Hippocampal formation (tissue), 2 donors: ENCODE data around the gene EYA2.
A peak's percentile ranks its signal among the peaks of the same experiment; 100 is the strongest.
"Not testable (repeated sequence)": the region's sequence is repeated elsewhere in the genome, so short reads cannot be mapped to it uniquely, and the experiment has no call there.

Source experiments
- DNase-seq, 2 donors: peaks; one replicate each; lab custom pipeline; 2025; lab: John Stamatoyannopoulos, UW

Gene EYA2

DNA sequence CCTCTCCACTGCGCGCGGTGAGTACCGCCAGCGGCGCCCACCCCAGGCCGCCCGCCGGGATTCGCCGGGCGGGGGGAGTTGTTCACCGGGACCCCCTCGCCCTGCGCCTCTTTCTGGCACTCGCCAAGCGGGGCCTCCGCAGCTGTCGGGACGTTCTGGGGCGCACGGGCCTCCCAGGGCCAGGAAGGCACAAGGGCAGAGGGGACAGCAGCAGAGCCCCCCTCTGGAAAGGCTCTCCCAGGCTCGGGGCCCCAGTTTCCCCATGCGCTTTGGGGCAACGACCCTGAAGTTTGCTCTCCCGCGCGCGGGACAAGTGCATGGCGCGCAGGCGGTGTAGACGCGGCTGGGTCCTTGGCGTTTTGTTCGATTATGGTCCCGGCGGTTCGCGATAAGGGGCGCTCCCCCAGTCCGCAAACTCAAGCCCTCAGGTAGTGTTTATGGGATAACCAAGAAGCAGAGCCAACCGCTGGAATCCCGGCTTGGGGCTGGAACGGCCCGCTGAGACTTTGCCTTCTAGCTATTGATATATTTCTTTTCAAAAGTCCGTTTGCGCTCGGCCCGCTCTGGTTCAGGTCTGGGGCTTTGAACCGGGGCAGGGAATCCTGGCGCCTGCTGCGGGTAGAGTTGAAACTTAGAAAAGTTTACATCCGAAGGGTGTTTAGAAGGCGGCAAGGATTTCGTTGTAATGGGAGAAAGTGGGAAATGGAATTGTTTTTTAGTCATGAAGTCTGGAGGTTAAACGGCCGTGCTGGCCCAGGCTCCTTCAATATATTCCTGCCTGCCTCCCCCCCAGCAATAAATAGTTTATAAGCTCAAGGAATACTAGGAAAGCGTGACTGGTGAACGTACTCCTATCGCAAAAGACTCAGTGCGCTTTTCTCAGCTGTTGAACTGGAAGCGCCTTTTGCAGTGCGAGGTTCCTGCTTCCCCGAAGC lies 595 bp downstream of the EYA2 start:
- DNase-seq: no peak

DNA sequence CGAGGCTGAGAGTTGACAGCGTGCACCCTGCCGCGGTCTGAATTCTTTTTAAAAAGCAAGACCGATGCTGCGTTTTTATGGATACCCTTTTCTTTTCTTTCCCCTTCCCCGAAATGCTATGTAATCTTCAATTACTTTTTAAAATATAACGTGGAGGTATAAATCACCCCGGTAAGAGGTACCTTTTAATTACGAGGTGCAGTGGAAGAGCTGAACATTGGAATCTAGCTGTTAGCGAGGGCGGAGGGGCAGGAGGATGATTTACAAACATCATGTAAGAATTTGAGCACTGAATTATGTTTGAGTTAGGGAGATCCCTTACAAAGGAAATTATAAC lies 1.2 kb downstream of the EYA2 start:
- no peak for DNase-seq

GRCh38 chr20:46897328-46897880 lies 2.8 kb downstream of the EYA2 start:
- DNase-seq: no peak

DNA sequence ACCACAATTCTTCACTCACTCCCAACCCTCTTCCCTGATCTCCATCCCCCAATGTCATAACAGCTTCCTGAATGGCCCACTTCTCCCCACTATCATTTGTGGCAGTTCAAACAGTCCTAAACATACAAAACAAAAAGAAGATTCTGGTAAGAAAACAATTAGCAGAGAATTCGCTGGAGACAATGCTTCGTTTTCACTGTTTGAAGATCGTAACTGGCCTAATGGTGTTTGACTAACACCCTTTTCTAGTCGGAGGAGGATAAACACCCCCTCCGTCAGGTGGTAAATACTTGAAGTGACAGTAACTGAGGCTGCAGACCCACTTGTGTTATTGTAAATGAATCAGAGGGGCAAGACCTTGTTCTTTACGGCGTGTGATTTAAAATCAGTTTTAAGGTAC lies 3.8 kb downstream of the EYA2 start:
- no peak for DNase-seq

DNA sequence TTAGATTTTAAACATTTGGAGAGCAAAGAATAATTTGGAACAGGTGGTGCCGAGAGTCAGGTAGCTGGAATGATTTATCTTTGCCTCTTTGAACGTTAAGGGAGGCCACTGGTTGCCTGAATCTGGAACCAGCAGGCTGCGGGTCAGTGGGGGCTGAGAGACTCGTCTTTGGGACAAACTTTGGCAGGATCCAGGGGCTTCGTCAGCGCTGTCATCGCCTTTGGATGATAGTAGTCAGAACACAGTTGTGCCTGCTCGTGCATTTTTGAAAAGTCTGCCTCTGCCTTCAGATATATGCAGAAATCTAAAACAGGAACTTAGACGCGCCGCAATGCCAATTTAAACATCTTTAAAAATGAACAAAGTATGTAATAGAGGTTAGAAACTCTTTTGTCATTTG lies 5.0 kb downstream of the EYA2 start:
- no peak for DNase-seq

- DNase-seq: no peak
Observed at GRCh38 chr20:46900086-46900485, 5.4 kb downstream of the EYA2 start.

GRCh38 chr20:46900826-46901225 lies 6.2 kb downstream of the EYA2 start:
- no peak for DNase-seq

DNA sequence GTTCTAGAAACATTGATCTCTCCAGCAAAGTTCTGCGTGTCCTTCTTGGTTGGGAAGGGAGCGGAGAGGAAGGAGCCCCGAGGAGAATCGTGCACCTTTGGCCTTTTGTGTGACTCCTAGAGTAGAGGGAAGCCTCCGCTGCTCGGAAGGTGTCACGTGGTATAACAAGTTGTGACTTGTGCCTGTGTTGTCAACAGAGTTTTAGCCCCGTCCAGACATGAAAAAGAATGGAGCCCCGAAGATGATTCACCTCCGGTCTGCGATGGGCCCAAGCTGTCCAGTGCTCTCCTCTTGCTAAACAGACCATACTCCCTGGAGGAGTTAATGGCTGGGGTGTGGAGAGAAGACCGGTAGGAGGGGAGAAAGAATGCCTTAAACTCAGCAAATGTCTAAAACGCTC lies 7.0 kb downstream of the EYA2 start:
- no peak for DNase-seq

- DNase-seq: no peak
Observed at GRCh38 chr20:46903256-46903655, 8.6 kb downstream of the EYA2 start.

DNA sequence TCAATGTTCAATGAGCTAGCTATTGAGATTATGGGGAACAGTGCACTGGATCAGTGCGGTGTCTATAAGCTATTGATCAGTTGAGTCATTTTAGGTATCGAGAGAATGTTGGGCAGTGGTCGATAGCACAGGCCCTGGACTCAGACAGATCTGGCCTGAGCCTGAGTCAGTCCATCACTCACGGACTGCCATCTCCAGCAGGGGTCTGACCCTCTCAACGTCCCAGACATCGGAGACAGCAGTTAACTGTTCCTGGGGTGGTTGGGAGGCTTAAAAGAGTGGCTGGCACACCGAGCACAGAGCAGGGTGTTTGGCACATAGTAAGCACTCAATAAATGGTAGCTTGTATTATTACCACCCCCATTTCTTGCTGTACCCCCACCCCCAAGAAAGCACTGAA lies 9.3 kb downstream of the EYA2 start:
- DNase-seq: no peak

DNA sequence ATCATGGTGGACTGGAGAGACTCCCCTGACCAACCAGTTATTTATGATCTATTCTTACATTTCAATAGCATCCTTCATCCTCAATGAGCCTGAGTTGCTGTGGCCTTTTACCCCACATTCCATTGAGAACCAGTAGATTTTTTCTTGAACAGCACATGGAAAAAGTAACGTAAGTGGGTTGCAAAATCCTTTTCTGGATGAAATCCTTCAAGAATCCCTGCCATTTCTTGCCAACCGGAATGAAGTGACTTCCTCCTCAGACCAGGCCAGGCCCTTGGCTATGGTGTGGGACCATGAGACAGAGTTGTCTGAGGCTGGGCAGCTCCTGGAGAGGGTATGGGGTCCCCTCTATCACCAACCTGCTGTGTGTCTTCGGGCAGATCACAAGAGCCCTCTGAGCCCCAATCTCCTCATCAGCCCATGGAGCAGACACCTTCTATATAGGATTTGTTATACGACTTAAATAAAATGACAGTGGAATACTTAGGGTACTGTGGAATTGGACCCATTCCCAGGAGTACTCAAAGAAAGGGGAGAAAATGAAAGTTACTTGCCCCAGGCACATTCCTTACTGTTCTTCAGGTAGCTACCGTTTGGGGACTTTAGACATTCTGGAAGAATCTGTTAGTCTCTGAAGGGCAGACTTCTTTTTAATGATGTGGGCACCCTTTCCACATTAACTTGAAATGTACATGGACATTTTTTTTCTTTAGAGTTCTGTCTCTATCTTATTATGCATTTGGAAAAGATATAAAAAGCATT lies 10.9 kb downstream of the EYA2 start:
- DNase-seq: no peak

- DNase-seq: no peak
Observed at GRCh38 chr20:46913329-46914044, 18.8 kb downstream of the EYA2 start.

- no peak for DNase-seq
Observed at GRCh38 chr20:46914789-46915379, 20.2 kb downstream of the EYA2 start.

DNA sequence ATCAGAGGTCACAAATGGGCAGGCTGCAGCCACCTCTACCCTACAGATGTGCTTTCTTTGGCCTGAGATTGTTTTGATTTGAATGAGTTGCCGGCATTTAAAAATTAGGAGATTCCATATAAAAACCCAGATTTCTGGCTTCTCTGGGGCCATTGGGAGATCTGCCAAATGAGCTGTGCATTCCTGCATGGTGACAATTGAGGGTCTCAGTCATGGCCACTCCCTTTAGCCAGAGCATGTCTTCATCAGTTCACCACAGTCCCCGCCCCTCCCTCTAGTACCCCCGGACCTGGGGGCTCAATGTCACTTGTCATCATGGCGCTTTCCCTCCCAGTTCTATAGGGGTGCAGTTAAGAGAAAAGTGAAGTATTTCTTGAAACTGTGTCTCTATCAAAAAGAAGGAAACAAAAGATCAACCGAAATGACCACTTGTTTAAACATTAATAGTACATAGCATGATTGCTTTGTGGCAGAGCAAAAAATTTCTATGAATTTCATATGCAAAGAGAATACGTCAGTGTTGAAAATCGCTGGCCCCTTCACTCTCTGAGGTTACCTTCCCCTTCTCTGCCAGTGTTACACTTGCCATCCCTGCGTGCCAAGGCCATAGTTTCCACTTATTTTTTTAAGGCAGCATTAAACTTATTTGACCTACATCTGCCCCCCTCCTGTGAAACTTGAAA lies 21.1 kb downstream of the EYA2 start:
- no peak for DNase-seq

GRCh38 chr20:46916258-46916603 lies 21.6 kb downstream of the EYA2 start:
- no peak for DNase-seq

DNA sequence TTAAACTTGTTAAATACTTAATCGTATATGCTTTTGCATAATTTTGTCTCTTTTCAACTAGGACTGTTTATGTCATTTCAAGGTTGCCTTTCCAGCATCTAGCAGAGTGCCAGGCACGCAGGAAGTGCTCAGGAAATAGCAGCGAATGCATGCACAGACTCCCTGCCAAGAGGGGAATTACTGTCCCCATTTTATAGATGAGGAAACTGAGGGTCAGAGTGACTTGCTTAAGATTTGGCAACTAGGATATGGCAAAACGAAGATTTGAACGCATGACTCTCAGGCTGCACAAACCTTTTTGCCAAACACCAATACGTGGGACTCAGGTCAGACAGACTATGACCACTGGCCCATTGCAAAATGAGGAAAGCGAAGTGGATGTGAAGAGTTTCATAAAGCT lies 22.5 kb downstream of the EYA2 start:
- DNase-seq: no peak

DNA sequence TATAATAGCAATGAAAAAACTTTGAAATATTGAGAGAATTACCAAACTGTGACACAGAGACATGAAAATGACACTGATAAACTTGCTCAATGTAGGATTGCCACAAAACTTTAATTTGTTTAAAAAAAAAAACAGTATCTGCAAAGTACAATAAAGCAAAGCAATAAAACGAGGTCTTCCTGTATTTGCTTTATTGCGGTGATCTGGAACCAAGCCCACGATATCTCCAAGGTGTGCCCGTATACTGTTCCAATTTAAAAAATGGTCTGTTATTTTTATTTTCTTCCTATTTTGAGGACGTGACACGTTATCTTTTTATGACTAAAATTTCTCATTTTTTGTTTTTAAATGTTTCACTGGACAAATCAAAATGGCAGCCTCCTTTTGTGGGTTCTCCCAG lies 25.5 kb downstream of the EYA2 start:
- DNase-seq: no peak

DNA sequence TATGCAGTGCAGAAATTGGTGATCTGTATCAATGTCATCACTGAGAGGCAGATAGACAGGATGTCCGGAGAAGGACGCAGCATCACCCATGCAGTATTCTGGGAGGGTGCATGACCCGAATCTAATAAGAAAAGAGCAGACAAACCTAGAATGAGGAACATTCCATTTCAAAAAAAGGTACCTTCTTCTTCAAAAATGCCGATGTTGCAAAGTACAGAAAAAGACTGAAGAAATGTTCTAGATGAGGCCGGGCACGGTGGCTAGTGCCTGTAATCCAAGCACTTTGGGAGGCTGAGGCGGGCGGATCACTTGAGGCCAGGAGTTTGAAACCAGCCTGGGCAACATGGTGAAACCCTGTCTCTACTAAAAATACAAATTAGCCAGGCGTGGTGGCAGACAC lies 28.2 kb downstream of the EYA2 start:
- not testable (repeated sequence) for DNase-seq

DNA sequence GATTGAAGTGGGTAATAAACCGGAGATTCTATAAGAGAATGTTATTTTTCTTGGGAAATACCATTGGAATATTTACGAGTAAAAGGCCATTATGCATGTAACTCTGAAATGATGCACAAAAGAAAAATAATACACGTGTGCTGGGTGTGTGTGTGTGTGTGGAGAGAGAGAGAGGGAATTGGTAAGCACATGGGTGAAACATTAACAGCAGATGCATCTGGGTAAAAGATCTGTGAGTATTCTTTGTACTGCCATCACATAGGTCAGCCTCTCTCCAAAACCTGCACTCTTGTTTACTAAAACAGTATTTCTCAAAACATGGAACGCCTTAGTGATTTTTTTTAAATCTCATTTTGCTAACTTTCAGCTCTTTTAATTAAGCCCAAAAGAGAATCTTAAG lies 28.9 kb downstream of the EYA2 start:
- no peak for DNase-seq

- DNase-seq: peak; percentile 22 to 58
Observed at GRCh38 chr20:46928580-46929132, 34.0 kb downstream of the EYA2 start.

GRCh38 chr20:46929902-46930301 lies 35.3 kb downstream of the EYA2 start:
- DNase-seq: no peak
